DOHH2 (cell line): ENCODE data around the gene SLC26A2.
"Not testable (repeated sequence)": the region's sequence is repeated elsewhere in the genome, so short reads cannot be mapped to it uniquely, and the experiment has no call there.

ENCODE experiments used
- H3F3A ChIP-seq: fragments of 200-600 bp; sonication (generic), shearing (Covaris generic); 2 replicates; pipeline ENCODE4 v1.6.0; 2016; ENCODE audit warnings: antibody characterized with exemption, mild to moderate bottlenecking; ENCODE audit not compliant: control insufficient read depth, insufficient read depth
- H3K27ac ChIP-seq: fragments of 200-600 bp; sonication (generic); 2 replicates; pipeline ENCODE4 v1.5.1; 2014; ENCODE audit warnings: low read depth, mild to moderate bottlenecking, low read length, moderate library complexity
- H3K27me3 ChIP-seq: fragments of 200-600 bp; sonication (generic); 2 replicates; pipeline ENCODE4 v1.6.1; 2014; ENCODE audit warnings: mild to moderate bottlenecking, low read length, mixed read lengths; ENCODE audit not compliant: control insufficient read depth
- H3K36me3 ChIP-seq: fragments of 200-600 bp; sonication (generic); 2 replicates; pipeline ENCODE4 v1.6.1; 2014; ENCODE audit warnings: mild to moderate bottlenecking, low read length, moderate library complexity, mixed read lengths; ENCODE audit not compliant: control insufficient read depth
- H3K4me1 ChIP-seq: fragments of 200-600 bp; sonication (generic); 2 replicates; pipeline ENCODE4 v1.6.1; 2014; ENCODE audit warnings: mild to moderate bottlenecking, low read length, mixed read lengths; ENCODE audit not compliant: control insufficient read depth
- H3K4me2 ChIP-seq: fragments of 200-600 bp; sonication (generic); 2 replicates; pipeline ENCODE4 v1.6.0; 2014; ENCODE audit warnings: mild to moderate bottlenecking, low read length, moderate library complexity
- H3K4me3 ChIP-seq: fragments of 200-600 bp; sonication (generic); 2 replicates; pipeline ENCODE4 v1.5.1; 2014; ENCODE audit warnings: mild to moderate bottlenecking, low read length, mixed read lengths
- H3K79me2 ChIP-seq: fragments of 200-600 bp; sonication (generic); 2 replicates; pipeline ENCODE4 v1.6.1; 2014; ENCODE audit warnings: mild to moderate bottlenecking, low read length, mixed read lengths; ENCODE audit not compliant: control insufficient read depth
- H3K9me2 ChIP-seq: fragments of 200-600 bp; sonication (generic); replicated peaks from 2 replicates; pipeline ENCODE4 v1.6.1; 2014; ENCODE audit warnings: mild to moderate bottlenecking, low read length, mixed read lengths; ENCODE audit not compliant: control insufficient read depth
- H3K9me3 ChIP-seq: fragments of 200-600 bp; sonication (generic); 2 replicates; pipeline ENCODE4 v1.6.1; 2014; ENCODE audit warnings: antibody characterized with exemption, low read length, mixed read lengths; ENCODE audit not compliant: control insufficient read depth, insufficient read depth
- H4K20me1 ChIP-seq: fragments of 200-600 bp; sonication (generic); 2 replicates; pipeline ENCODE4 v1.6.0; 2014; ENCODE audit warnings: low read depth, mild to moderate bottlenecking, antibody characterized with exemption, low read length, moderate library complexity; ENCODE audit not compliant: control insufficient read depth, insufficient read depth
- CTCF ChIP-seq: fragments of 200-600 bp; sonication (generic); IDR thresholded peaks from one replicate; pipeline ENCODE4 v1.5.1; 2014; ENCODE audit warnings: antibody characterized with exemption, mild to moderate bottlenecking, low read depth, low read length; ENCODE audit not compliant: poor library complexity, severe bottlenecking
- EZH2phosphoT487 ChIP-seq: fragments of 200-600 bp; sonication (generic); IDR thresholded peaks from 2 replicates; pipeline ENCODE4 v1.6.1; 2017; ENCODE audit warnings: borderline replicate concordance, mild to moderate bottlenecking, antibody characterized with exemption, low read length, moderate library complexity, mixed read lengths

SLC26A2 gene

GRCh38 chr5:149942199-149942598, 18.4 kb upstream of the SLC26A2 start:
- Histone ChIP-seq H3K4me3 (no peak overlapping the region), H3F3A (no peaks in the 10 kb centered on the region), H3K36me3 (no peaks in the 10 kb centered on the region), H3K4me1 (no peaks in the 10 kb centered on the region), H3K27ac (no peak overlapping the region), H3K4me2 (no peak overlapping the region), H3K9me3 (no peaks in the 10 kb centered on the region), H3K27me3 (peaks cover 19% of the 10 kb centered on the region), H3K79me2 (no peaks in the 10 kb centered on the region), H4K20me1 (no peaks in the 10 kb centered on the region), H3K9me2 (no peaks in the 10 kb centered on the region)
- TF ChIP-seq CTCF (no peak), EZH2phosphoT487 (no peak)

GRCh38 chr5:149942741-149943169, 17.8 kb upstream of the SLC26A2 start:
- not testable (repeated sequence) for H3K79me2 ChIP-seq, H3K4me2 ChIP-seq, H3K4me3 ChIP-seq, H4K20me1 ChIP-seq, H3F3A ChIP-seq, H3K9me2 ChIP-seq, H3K27ac ChIP-seq, H3K9me3 ChIP-seq, H3K36me3 ChIP-seq, H3K4me1 ChIP-seq
- peaks cover 20% of the 10 kb centered on the region for H3K27me3 ChIP-seq

- H3K4me1 ChIP-seq, H3K36me3 ChIP-seq, H3K4me2 ChIP-seq, H3F3A ChIP-seq, H3K9me2 ChIP-seq, H3K4me3 ChIP-seq, H3K79me2 ChIP-seq, H3K9me3 ChIP-seq, H3K27ac ChIP-seq, H4K20me1 ChIP-seq: not testable (repeated sequence)
- H3K27me3 ChIP-seq = peaks cover 17% of the 10 kb centered on the region
Observed at GRCh38 chr5:149943177-149943949, 17.2 kb upstream of the SLC26A2 start.

GRCh38 chr5:149944666-149945065, 15.9 kb upstream of the SLC26A2 start, which contains the start of gene PDE6A:
Gene PDE6A, minus strand, starts transcription at chr5:149944793. Its CDS starts 120 bp downstream, at chr5:149944673.
- no peaks in the 10 kb centered on the region for H3K9me2 ChIP-seq
- H3K27me3 ChIP-seq = peaks cover 25% of the 10 kb centered on the region
- H3K4me3 ChIP-seq = no peak within 1 kb of the TSS
- H3K4me1 ChIP-seq = no peaks in the 10 kb centered on the region
- H3K4me2 ChIP-seq = no peak within 1 kb of the TSS
- no peaks in the 10 kb centered on the region for H3F3A ChIP-seq
- TF ChIP-seq CTCF = no peak
- no peak for TF ChIP-seq EZH2phosphoT487
- no peaks in the 10 kb centered on the region for H3K36me3 ChIP-seq
- H3K79me2 ChIP-seq = no peaks in the 10 kb centered on the region
- no peaks in the 10 kb centered on the region for H3K9me3 ChIP-seq
- H3K27ac ChIP-seq = no peak within 1 kb of the TSS
- H4K20me1 ChIP-seq = no peaks in the 10 kb centered on the region
